GM20431 (cell line): ENCODE measurements around the gene TESK2.
"Not testable (repeated sequence)": the region's sequence is repeated elsewhere in the genome, so short reads cannot be mapped to it uniquely, and the experiment has no call there.

ENCODE experiments used
- in situ Hi-C: fragments of 300-500 bp; cut with MseI, MboI; formaldehyde crosslinking; loops from one replicate; pipeline ENCODE4 v1.15.0; 2020; ENCODE audit warnings: low sequenced_read_pairs; ENCODE audit not compliant: unreplicated experiment

TESK2 gene

DNA sequence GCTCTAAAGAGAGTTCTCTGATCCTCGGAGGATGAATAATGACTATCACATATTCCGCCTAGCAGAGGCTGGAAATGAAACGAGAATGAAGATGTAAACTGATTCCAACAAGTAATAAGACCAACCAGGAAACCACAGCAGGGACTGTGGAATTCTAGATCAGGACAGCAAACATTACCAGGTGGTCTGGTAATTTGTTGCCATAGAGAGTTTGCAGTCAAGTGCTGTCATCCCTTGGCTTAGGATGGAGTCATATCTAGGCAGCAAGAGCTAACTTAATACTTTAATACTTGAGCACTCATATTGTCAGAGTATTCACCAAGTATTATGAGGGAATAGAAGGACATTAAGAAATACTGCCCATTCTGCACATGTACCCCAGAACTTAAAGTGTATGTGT lies 105.7 kb downstream of the TESK2 start:
- in situ Hi-C loops, result no loop called here

- in situ Hi-C loops, result not testable (repeated sequence)
Measured at GRCh38 chr1:45384213-45384612, 106.8 kb downstream of the TESK2 start.

- in situ Hi-C loops, result no loop called here
Measured at GRCh38 chr1:45383191-45383590, 107.8 kb downstream of the TESK2 start.

GRCh38 chr1:45381243-45381642 lies 109.7 kb downstream of the TESK2 start:
- in situ Hi-C loops, result no loop called here

- in situ Hi-C loops, result no loop called here
Measured at GRCh38 chr1:45380730-45381129, 110.2 kb downstream of the TESK2 start.

- in situ Hi-C loops, result no loop called here
Measured at GRCh38 chr1:45380125-45380524, 110.8 kb downstream of the TESK2 start.

- in situ Hi-C loops, result no loop called here
Measured at GRCh38 chr1:45379524-45379923, 111.4 kb downstream of the TESK2 start.

DNA sequence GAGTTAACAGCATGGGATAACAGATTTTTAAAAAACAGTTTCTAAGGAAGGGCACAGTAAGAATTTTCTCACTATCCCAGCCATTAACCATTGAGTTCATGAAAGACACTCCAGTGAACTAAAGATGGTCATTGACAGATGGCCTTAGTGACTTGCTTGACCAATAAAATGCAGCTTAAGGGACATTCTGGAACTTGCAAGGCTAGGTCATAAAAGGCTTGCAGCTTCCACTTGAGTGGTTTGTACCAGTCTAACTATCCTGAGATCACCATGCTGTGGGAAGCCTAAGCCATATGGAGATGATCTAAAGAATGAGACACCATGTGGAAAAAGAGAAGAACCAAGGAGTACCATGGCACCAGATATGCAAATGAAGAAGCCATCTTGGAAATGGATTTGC lies 112.8 kb downstream of the TESK2 start:
- in situ Hi-C loops, result no loop called here

GRCh38 chr1:45375104-45376090 lies 115.6 kb downstream of the TESK2 start:
- in situ Hi-C loops, result no loop called here

- in situ Hi-C loops, result no loop called here
Measured at GRCh38 chr1:45373573-45373972, 117.4 kb downstream of the TESK2 start.

GRCh38 chr1:45370575-45370974 lies 120.4 kb downstream of the TESK2 start:
- in situ Hi-C loops, result no loop called here

DNA sequence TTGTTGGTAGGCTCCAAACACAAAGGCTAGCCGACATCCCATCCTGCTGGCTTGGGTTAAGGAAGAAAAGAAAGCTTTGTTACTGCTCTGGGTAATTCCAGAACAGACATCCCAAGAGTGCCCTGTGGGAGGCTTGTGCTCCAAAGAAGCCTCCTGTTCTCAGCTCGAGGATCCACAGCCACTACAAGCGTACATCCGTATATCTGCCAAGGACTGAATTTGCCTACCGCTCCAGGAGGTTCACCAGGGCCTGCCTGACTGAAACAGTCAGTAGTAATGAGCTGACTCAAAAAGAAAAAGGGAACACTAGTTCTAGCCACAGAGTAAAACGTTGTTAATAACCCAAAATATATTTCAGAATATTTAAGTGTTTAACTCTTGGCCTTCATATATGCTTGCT lies 125.9 kb downstream of the TESK2 start:
- in situ Hi-C loops, result no loop called here

DNA sequence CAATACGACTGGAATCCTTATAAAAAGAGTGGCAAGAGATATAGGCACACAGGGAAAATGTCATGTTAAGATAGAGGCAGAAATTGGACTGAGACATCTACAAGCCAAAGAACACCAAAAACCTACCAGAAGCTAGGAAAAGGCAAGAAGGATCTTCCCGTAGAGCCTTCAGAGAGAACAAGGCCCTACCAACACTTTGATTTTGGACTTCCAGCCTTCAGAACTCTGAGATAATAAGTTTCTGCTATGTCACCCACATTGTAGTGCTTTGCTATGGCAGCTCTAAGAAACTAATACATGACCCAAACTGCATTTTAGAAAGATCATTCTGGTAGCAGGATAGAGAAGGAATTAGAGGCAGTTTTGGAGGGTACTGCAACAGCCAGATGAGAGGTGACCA lies 126.7 kb downstream of the TESK2 start:
- in situ Hi-C loops, result no loop called here

DNA sequence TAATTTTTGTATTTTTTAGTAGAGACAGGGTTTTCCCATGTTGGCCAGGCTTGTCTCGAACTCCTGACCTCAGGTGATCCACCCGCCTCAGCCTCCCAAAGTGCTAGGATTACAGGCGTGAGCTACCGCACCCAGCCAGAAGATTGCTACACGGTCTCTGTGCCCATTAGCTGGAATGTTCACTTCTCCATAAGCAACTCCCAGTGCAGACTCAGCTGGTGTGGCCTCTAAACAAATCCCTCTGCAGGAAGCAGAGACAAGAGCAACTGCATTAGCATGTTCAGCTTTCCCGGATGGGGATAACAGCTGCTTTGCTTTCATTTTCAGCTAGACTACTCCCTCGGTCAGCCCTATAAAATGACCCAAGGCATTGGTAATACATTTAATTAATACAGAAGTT lies 130.0 kb downstream of the TESK2 start:
- in situ Hi-C loops, result not testable (repeated sequence)

GRCh38 chr1:45359882-45360513 lies 131.0 kb downstream of the TESK2 start:
- in situ Hi-C loops, result loop anchor here (10.0 kb wide), 1 partner anchor 135 kb away; the partner anchor contains the start of gene TESK2

DNA sequence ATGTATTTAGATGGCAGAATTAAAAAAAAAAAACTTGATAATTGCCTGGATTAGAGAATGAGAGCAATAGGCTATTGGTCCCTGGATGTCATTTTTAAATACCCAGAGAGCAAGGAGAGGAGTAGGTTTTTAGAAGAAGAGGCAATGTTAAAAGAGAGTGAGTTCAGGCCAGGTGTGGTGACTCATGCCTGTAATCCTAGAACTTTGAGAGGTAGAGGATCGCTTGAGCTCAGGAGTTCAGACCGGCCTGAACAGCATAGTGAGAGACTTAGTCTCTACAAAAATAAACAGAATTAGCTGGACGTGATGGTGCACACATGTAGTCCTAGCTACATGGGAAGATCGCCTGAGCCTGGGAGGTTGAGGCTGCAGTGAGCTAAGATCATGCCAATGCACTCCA lies 134.8 kb downstream of the TESK2 start:
- in situ Hi-C loops, result loop anchor here (10.0 kb wide), 1 partner anchor 139 kb away; the partner anchor contains the start of gene TESK2

DNA sequence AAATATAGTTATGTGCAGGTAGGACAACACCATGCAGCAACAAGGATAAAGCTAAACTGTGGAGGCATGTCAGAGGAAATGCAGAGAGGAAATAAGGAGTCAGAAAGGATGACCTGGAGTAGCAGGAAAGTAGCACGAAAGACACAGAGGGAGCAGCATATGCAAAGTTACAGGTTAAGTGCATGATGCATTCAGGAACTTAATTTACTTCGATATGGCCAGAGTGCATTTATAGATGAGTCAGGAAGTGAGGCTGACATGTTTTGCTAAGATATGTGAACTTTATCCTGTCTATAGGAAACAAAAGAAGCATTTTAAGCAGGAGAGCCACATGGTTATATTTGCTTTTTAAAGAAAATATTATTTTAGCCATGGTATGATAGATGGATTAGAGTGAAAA lies 135.3 kb downstream of the TESK2 start:
- in situ Hi-C loops, result loop anchor here (10.0 kb wide), 1 partner anchor 139 kb away; the partner anchor contains the start of gene TESK2

- in situ Hi-C loops, result loop anchor here (10.0 kb wide), 1 partner anchor 140 kb away; the partner anchor contains the start of gene TESK2
Measured at GRCh38 chr1:45354838-45355237, 136.1 kb downstream of the TESK2 start.

GRCh38 chr1:45353685-45354084 lies 137.3 kb downstream of the TESK2 start:
- in situ Hi-C loops, result loop anchor here (10.0 kb wide), 1 partner anchor 141 kb away; the partner anchor contains the start of gene TESK2

DNA sequence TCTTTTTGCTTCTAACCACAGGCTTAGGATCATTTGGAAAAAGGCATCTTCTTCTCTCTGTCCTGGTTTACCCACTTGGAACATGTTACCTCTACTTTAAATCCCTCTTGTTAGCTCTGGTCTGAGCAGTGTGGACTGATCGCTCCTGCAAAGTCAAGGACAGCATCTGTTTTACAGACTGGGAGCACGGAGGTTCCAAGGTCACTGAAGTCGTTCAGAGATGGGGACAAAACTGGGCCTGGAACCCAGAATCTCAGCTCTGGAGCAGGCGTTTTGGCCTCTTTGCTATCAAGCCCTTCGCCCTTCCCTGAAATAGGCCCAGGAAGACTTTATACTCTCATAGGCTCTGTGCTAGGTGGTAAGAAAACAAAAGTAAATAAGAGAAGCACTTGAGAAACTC lies 139.5 kb downstream of the TESK2 start:
- in situ Hi-C loops, result loop anchor here (10.0 kb wide), 1 partner anchor 143 kb away; the partner anchor contains the start of gene TESK2
